CD14-positive monocyte (primary cell): ENCODE data around the gene SCD. TPM values are rescaled to one million over a fixed set of nuclear protein-coding genes. Genes with fewer than 3 reads are reported as not detected.

Experiments
- DNase-seq, 3 donors: peaks; one replicate each; pipeline ENCODE4 v3.0.0-alpha.2; 2011 to 2022
- H2AFZ ChIP-seq: 2 replicates; pipeline ENCODE4 v1.6.0; 2012; ENCODE audit warnings: mild to moderate bottlenecking, low read depth, low read length, inconsistent platforms; ENCODE audit not compliant: insufficient read depth, poor library complexity, severe bottlenecking
- H3K27ac ChIP-seq, 2 donors: 1 replicate in 1 of 2; 2 replicates in 1 of 2; pipeline ENCODE4 v1.5.1; 2012 to 2013; ENCODE audit warnings: low read length in 2 of 2, control low read depth in 1 of 2, inconsistent platforms in 1 of 2, low read depth in 1 of 2, mild to moderate bottlenecking in 1 of 2
- H3K27me3 ChIP-seq, 2 donors: one replicate each; pipeline versions ENCODE4 v1.6.0 to v1.6.1; 2011 to 2013; ENCODE audit warnings: low read length in 2 of 2; ENCODE audit not compliant: control insufficient read depth in 2 of 2, insufficient read depth in 2 of 2
- H3K36me3 ChIP-seq, 2 donors: replicated peaks in 1 of 2; 1 replicate in 1 of 2; 2 replicates in 1 of 2; pipeline versions ENCODE4 v1.5.1 to v1.6.1; 2012 to 2013; ENCODE audit warnings: low read length in 2 of 2, control low read depth in 1 of 2, inconsistent platforms in 1 of 2, mild to moderate bottlenecking in 1 of 2; ENCODE audit not compliant: insufficient read depth in 2 of 2, control insufficient read depth in 1 of 2
- H3K4me1 ChIP-seq, 2 donors: 1 replicate in 1 of 2; 2 replicates in 1 of 2; pipeline versions ENCODE4 v1.5.1 to v1.6.1; 2012 to 2013; ENCODE audit warnings: low read length in 2 of 2, control low read depth in 1 of 2, inconsistent platforms in 1 of 2, mild to moderate bottlenecking in 1 of 2, moderate library complexity in 1 of 2; ENCODE audit not compliant: insufficient read depth in 2 of 2, control insufficient read depth in 1 of 2
- H3K4me2 ChIP-seq: replicated peaks from 2 replicates; pipeline ENCODE3; 2012; ENCODE audit warnings: low read length, moderate library complexity, mild to moderate bottlenecking; ENCODE audit not compliant: poor library complexity, severe bottlenecking; ENCODE audit errors: extremely low read depth
- H3K4me3 ChIP-seq, 3 experiments: fragments of 200-600 bp in 1 of 3; sonication (generic) in 1 of 3; replicated peaks in 1 of 3; 1 replicate in 2 of 3; 2 replicates in 1 of 3; pipeline ENCODE4 v1.5.1; 2011 to 2013; ENCODE audit warnings: low read length in 3 of 3, mild to moderate bottlenecking in 3 of 3, control low read depth in 2 of 3, low read depth in 2 of 3, inconsistent platforms in 1 of 3, moderate library complexity in 1 of 3
- H3K79me2 ChIP-seq: 2 replicates; pipeline ENCODE4 v1.6.0; 2012; ENCODE audit warnings: mild to moderate bottlenecking, control low read depth, inconsistent platforms, low read length, moderate library complexity; ENCODE audit not compliant: insufficient read depth
- H3K9ac ChIP-seq: 2 replicates; pipeline ENCODE4 v1.6.0; 2017; ENCODE audit warnings: low read length, mild to moderate bottlenecking; ENCODE audit not compliant: insufficient read depth, poor library complexity, severe bottlenecking
- H3K9me3 ChIP-seq, 2 donors: replicated peaks in 1 of 2; 1 replicate in 1 of 2; 2 replicates in 1 of 2; pipeline versions ENCODE4 v1.5.1 to v1.6.1; 2012 to 2013; ENCODE audit warnings: low read length in 2 of 2, control low read depth in 1 of 2; ENCODE audit not compliant: control insufficient read depth in 1 of 2, insufficient read depth in 1 of 2
- H4K20me1 ChIP-seq: 2 replicates; pipeline ENCODE4 v1.6.0; 2012; ENCODE audit warnings: mild to moderate bottlenecking, low read length, control low read depth, moderate library complexity; ENCODE audit not compliant: insufficient read depth
- H3K27ac Mint-ChIP-seq, 7 donors: one replicate each; pipeline ENCODE4 v1.8.0; 2020; ENCODE audit warnings: mild to moderate bottlenecking in 7 of 7, mixed read lengths in 7 of 7, moderate library complexity in 6 of 7, inconsistent platforms in 2 of 7
- H3K27me3 Mint-ChIP-seq, 3 donors: one replicate each; pipeline ENCODE4 v1.8.0; 2021 to 2022; ENCODE audit warnings: low read depth in 3 of 3, mild to moderate bottlenecking in 3 of 3, mixed read lengths in 3 of 3, moderate library complexity in 3 of 3, inconsistent platforms in 1 of 3
- H3K36me3 Mint-ChIP-seq, 2 donors: one replicate each; pipeline ENCODE4 v1.8.0; 2020; ENCODE audit warnings: mixed read lengths in 2 of 2, inconsistent platforms in 1 of 2, mild to moderate bottlenecking in 1 of 2
- H3K4me1 Mint-ChIP-seq: one replicate; pipeline ENCODE4 v1.8.0; 2020; ENCODE audit warnings: mild to moderate bottlenecking, mixed read lengths
- H3K4me3 Mint-ChIP-seq, 2 donors: one replicate each; pipeline ENCODE4 v1.8.0; 2020; ENCODE audit warnings: mild to moderate bottlenecking in 2 of 2, mixed read lengths in 2 of 2, moderate library complexity in 1 of 2
- H3K9me3 Mint-ChIP-seq, 7 donors: one replicate each; pipeline ENCODE4 v1.8.0; 2020 to 2022; ENCODE audit warnings: mixed read lengths in 7 of 7, mild to moderate bottlenecking in 6 of 7, moderate library complexity in 6 of 7, inconsistent platforms in 2 of 7
- CTCF ChIP-seq: fragments of 200-600 bp; IDR thresholded peaks from one replicate; pipeline ENCODE4 v1.8.0; 2022; ENCODE audit warnings: antibody characterized with exemption, mild to moderate bottlenecking
- WGBS: methylation state at CpG from one replicate; pipeline ENCODE4 v1.1.5; 2013; ENCODE audit warnings: missing lambda C conversion rate; ENCODE audit not compliant: insufficient coverage; 5-methylcytosine and 5-hydroxymethylcytosine counted together
- intact Hi-C, 2 donors: fragments of 100-400 bp; cut with micrococcal nuclease; formaldehyde crosslinking; loops; one replicate each; pipeline versions ENCODE4 v1.15.0 to v1.15.1; 2023
- polyA plus RNA-seq, 3 donors: library from polyadenylated mRNA; depleted of rRNA in 1 of 3; unstranded in 2 of 3; stranded (reverse) in 1 of 3; fragments of 300-500 nt in 2 of 3; fragments of >200 nt in 1 of 3; fragmentation: Illumina TruSeq in 2 of 3; gene quantifications; 1 replicate in 2 of 3; 2 replicates in 1 of 3; pipeline ENCODE4 v1.2.3, GENCODE V29; 2012 to 2021

The SCD gene
- polyA plus RNA-seq, 3 donors: 1.00 to 3.4 (median 1.0) TPM

- no peaks in the 10 kb centered on the region for H3K79me2 ChIP-seq
- H3K9ac ChIP-seq: no peak overlapping the region
- Mint-ChIP-seq H3K27ac (no peak overlapping the region), H3K9me3 (peaks cover 0 to 3% (median 0%) of the 10 kb centered on the region in 7 donors), H3K27me3 (peaks cover 1 to 9% (median 6%) of the 10 kb centered on the region in 3 donors), H3K4me1 (no peaks in the 10 kb centered on the region), H3K36me3 (peaks cover 17 to 21% of the 10 kb centered on the region in 2 donors), H3K4me3 (no peak overlapping the region)
- H3K27me3 ChIP-seq: no peaks in the 10 kb centered on the region
- no peaks in the 10 kb centered on the region for H3K9me3 ChIP-seq
- H3K4me3 ChIP-seq: no peak overlapping the region
- WGBS: 89% methylated on average over 4 of the region's 6 CpGs
- no peaks in the 10 kb centered on the region for H4K20me1 ChIP-seq
- no peak overlapping the region for H3K27ac ChIP-seq
- intact Hi-C loops: no loop called here
- TF ChIP-seq CTCF: no peak
- H3K36me3 ChIP-seq: no peaks in the 10 kb centered on the region
- DNase-seq: no peak
- H2AFZ ChIP-seq: no peak overlapping the region
- no peaks in the 10 kb centered on the region for H3K4me1 ChIP-seq
- no peak overlapping the region for H3K4me2 ChIP-seq
Measured at GRCh38 chr10:100353770-100354485, 6.9 kb downstream of the SCD start.

- Histone ChIP-seq H3K9ac (no peak overlapping the region), H3K4me1 (no peaks in the 10 kb centered on the region), H2AFZ (no peak overlapping the region), H4K20me1 (no peaks in the 10 kb centered on the region), H3K4me2 (no peak overlapping the region), H3K27ac (no peak overlapping the region), H3K27me3 (no peaks in the 10 kb centered on the region), H3K79me2 (no peaks in the 10 kb centered on the region), H3K9me3 (no peaks in the 10 kb centered on the region), H3K4me3 (no peak overlapping the region), H3K36me3 (no peaks in the 10 kb centered on the region)
- Mint-ChIP-seq H3K27ac (no peak overlapping the region), H3K4me1 (no peaks in the 10 kb centered on the region), H3K27me3 (peaks cover 0 to 3% (median 1%) of the 10 kb centered on the region in 3 donors), H3K9me3 (no peaks in the 10 kb centered on the region), H3K36me3 (peaks cover 14 to 18% of the 10 kb centered on the region in 2 donors), H3K4me3 (no peak overlapping the region)
- intact Hi-C loops: no loop called here
- 85% methylated on average over 2 of the region's 4 CpGs for WGBS
- DNase-seq: no peak
- no peak for TF ChIP-seq CTCF
Measured at GRCh38 chr10:100355086-100355485, 8.1 kb downstream of the SCD start.
